ENCODE data around the gene DPH7.
"Not testable (repeated sequence)": the region's sequence is repeated elsewhere in the genome, so short reads cannot be mapped to it uniquely, and the experiment has no call there.

DNA sequence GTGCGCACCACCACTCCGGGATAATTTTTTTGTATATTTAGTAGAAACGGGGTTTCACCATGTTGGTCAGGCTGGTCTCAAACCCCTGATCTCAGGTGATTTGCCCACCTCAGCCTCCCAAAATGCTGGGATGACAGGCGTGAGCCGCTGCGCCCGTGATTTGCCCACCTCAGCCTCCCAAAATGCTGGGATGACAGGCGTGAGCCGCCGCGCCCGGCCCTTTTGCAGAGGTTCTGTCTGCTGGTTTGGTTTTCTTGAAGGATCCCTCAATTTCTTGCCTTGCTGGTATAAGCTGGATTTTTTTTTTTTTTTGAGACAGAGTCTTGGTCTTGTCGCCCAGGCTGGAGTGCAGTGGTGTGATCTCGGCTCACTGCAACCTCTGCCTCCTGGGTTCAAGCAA is 48.7 kb upstream of the DPH7 start:
- not testable (repeated sequence) for TF ChIP-seq EZH2phosphoT487 (IDR thresholded peaks at IDR 0.05; ENCODE audit: insufficient read depth, low read depth); EZH2 (IDR thresholded peaks at IDR 0.05; ENCODE audit: insufficient read depth, poor library complexity, severe bottlenecking)
